CD4-positive, alpha-beta memory T cell (primary cell): ENCODE data around the gene EYA2. TPM values are rescaled to one million over a fixed set of nuclear protein-coding genes. Genes with fewer than 3 reads are reported as not detected.

Experiments
- CTCF ChIA-PET: fragments of 350-600 bp; sonication (Branson Sonifier 250); formaldehyde crosslinking; loops from one replicate; lab custom pipeline; 2021; ENCODE audit warnings: inconsistent platforms; ENCODE audit not compliant: partially characterized antibody; lab: Charles Lee
- POLR2A ChIA-PET: fragments of 350-600 bp; sonication (Branson Sonifier 250); formaldehyde crosslinking; loops from one replicate; lab custom pipeline; 2021; ENCODE audit not compliant: partially characterized antibody; lab: Charles Lee
- DNase-seq, 5 donors: peaks; one replicate each; pipeline versions ENCODE4 v3.0.0 to v3.0.0-alpha.2; 2020 to 2022; ENCODE audit warnings: mixed read lengths in 1 of 5
- H3K27ac ChIP-seq: one replicate; pipeline ENCODE4 v1.7.0; 2013; ENCODE audit warnings: low read depth, low read length
- H3K27me3 ChIP-seq: 2 replicates; pipeline ENCODE4 v1.7.0; 2013; ENCODE audit warnings: mild to moderate bottlenecking, low read length, moderate library complexity; ENCODE audit not compliant: insufficient read depth
- H3K36me3 ChIP-seq: 2 replicates; pipeline ENCODE4 v1.7.0; 2013; ENCODE audit warnings: mild to moderate bottlenecking, low read length, moderate library complexity; ENCODE audit not compliant: insufficient read depth
- H3K4me1 ChIP-seq: 2 replicates; pipeline ENCODE4 v1.7.0; 2013; ENCODE audit warnings: mild to moderate bottlenecking, low read length, moderate library complexity; ENCODE audit not compliant: insufficient read depth
- H3K4me3 ChIP-seq, 2 donors: one replicate each; pipeline ENCODE4 v1.7.0; 2013; ENCODE audit warnings: low read length in 2 of 2, mild to moderate bottlenecking in 1 of 2
- H3K9me3 ChIP-seq, 2 donors: one replicate each; pipeline ENCODE4 v1.7.0; 2013; ENCODE audit warnings: low read length in 2 of 2, control low read depth in 1 of 2; ENCODE audit not compliant: control insufficient read depth in 1 of 2
- H3K27ac Mint-ChIP-seq, 7 donors: one replicate each; pipeline ENCODE4 v1.8.0; 2020 to 2021; ENCODE audit warnings: mixed read lengths in 7 of 7, mild to moderate bottlenecking in 6 of 7, inconsistent platforms in 3 of 7, moderate library complexity in 3 of 7
- H3K27me3 Mint-ChIP-seq, 2 donors: one replicate each; pipeline ENCODE4 v1.8.0; 2020 to 2021; ENCODE audit warnings: mixed read lengths in 2 of 2
- H3K36me3 Mint-ChIP-seq, 2 donors: one replicate each; pipeline ENCODE4 v1.8.0; 2020 to 2021; ENCODE audit warnings: mixed read lengths in 2 of 2, inconsistent platforms in 1 of 2, mild to moderate bottlenecking in 1 of 2
- H3K4me1 Mint-ChIP-seq, 4 donors: one replicate each; pipeline ENCODE4 v1.8.0; 2020 to 2021; ENCODE audit warnings: mixed read lengths in 4 of 4, mild to moderate bottlenecking in 1 of 4
- H3K4me3 Mint-ChIP-seq, 8 donors: one replicate each; pipeline ENCODE4 v1.8.0; 2020 to 2021; ENCODE audit warnings: mixed read lengths in 8 of 8, mild to moderate bottlenecking in 7 of 8, moderate library complexity in 6 of 8, inconsistent platforms in 3 of 8
- H3K9me3 Mint-ChIP-seq, 8 donors: one replicate each; pipeline ENCODE4 v1.8.0; 2020 to 2021; ENCODE audit warnings: mixed read lengths in 8 of 8, mild to moderate bottlenecking in 5 of 8, inconsistent platforms in 3 of 8, moderate library complexity in 1 of 8
- intact Hi-C: fragments of 100-400 bp; cut with micrococcal nuclease; formaldehyde crosslinking; loops from one replicate; pipeline ENCODE4 v1.15.1; 2023
- polyA plus RNA-seq, 2 donors: library from polyadenylated mRNA; unstranded; fragments of 300-500 nt; fragmentation: Illumina TruSeq; gene quantifications; one replicate each; pipeline ENCODE4 v1.2.3, GENCODE V29; 2021
- total RNA-seq, 2 experiments: library from RNA; stranded (reverse); gene quantifications; one replicate each; pipeline ENCODE4 v1.2.3, GENCODE V29; 2021

EYA2 gene, protein sequence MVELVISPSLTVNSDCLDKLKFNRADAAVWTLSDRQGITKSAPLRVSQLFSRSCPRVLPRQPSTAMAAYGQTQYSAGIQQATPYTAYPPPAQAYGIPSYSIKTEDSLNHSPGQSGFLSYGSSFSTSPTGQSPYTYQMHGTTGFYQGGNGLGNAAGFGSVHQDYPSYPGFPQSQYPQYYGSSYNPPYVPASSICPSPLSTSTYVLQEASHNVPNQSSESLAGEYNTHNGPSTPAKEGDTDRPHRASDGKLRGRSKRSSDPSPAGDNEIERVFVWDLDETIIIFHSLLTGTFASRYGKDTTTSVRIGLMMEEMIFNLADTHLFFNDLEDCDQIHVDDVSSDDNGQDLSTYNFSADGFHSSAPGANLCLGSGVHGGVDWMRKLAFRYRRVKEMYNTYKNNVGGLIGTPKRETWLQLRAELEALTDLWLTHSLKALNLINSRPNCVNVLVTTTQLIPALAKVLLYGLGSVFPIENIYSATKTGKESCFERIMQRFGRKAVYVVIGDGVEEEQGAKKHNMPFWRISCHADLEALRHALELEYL
- total RNA-seq: not detected
- polyA plus RNA-seq: not detected

DNA sequence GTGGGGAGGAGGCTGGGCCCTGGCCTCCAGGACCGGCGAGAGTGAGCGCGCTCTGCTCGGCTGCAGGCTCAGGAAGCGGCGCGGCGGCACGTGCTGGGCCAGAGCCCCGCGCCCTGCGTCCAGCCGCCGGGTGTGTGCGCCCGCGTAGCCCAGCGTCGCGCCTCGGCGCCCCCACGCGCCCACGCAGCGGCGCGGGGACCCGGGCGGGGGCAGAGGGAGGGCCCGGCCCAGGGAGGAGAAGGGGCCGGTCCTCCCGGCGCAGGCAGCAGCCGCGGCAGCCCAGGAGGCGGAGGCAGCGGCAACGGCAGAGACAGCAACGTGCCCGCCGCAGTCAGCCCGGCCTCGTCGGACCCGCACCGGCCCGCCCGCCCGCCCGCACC is at the start of gene EYA2:
TSS of gene EYA2 (plus strand) at position 265 of the 380 bp plus-strand sequence. CDS start 95,168 bp downstream, outside the sequence.
- no peaks in the 10 kb centered on the region for H3K36me3 Mint-ChIP-seq
- intact Hi-C loops: no loop called here

GRCh38 chr20:46844965-46845364 is 49.7 kb upstream of the EYA2 start:
- Histone ChIP-seq H3K36me3 (no peaks in the 10 kb centered on the region), H3K9me3 (no peaks in the 10 kb centered on the region), H3K27me3 (no peaks in the 10 kb centered on the region), H3K4me1 (no peaks in the 10 kb centered on the region), H3K4me3 (no peak overlapping the region), H3K27ac (no peak overlapping the region)
- intact Hi-C loops: no loop called here
- Mint-ChIP-seq H3K4me1 (peaks cover 0 to 4% (median 0%) of the 10 kb centered on the region in 4 donors), H3K27ac (no peak overlapping the region), H3K27me3 (peaks cover 3 to 6% of the 10 kb centered on the region in 2 donors), H3K36me3 (no peaks in the 10 kb centered on the region), H3K9me3 (peaks cover 0 to 8% (median 2%) of the 10 kb centered on the region in 8 donors), H3K4me3 (no peak overlapping the region)
- CTCF ChIA-PET: no interaction called here
- no peak for DNase-seq
- POLR2A ChIA-PET: no interaction called here

More for the DNA sequence above, at the start of gene EYA2:
- no peak for DNase-seq
- Histone ChIP-seq H3K4me1 (no peaks in the 10 kb centered on the region), H3K4me3 (no peak within 1 kb of the TSS), H3K9me3 (no peaks in the 10 kb centered on the region), H3K27me3 (peaks cover 17% of the 10 kb centered on the region), H3K36me3 (no peaks in the 10 kb centered on the region), H3K27ac (no peak within 1 kb of the TSS)
- Mint-ChIP-seq H3K9me3 (peaks cover 1 to 11% (median 5%) of the 10 kb centered on the region in 8 donors), H3K4me3 (no peak within 1 kb of the TSS), H3K27ac (no peak within 1 kb of the TSS), H3K27me3 (peaks cover 29 to 50% of the 10 kb centered on the region in 2 donors), H3K4me1 (no peaks in the 10 kb centered on the region)
- POLR2A ChIA-PET: no interaction called here
- CTCF ChIA-PET: no interaction called here

- POLR2A ChIA-PET: no interaction called here
- H3K27ac Mint-ChIP-seq: no peak overlapping the region
- intact Hi-C loops: no loop called here
Observed at GRCh38 chr20:46849269-46849668, 45.4 kb upstream of the EYA2 start.

DNA sequence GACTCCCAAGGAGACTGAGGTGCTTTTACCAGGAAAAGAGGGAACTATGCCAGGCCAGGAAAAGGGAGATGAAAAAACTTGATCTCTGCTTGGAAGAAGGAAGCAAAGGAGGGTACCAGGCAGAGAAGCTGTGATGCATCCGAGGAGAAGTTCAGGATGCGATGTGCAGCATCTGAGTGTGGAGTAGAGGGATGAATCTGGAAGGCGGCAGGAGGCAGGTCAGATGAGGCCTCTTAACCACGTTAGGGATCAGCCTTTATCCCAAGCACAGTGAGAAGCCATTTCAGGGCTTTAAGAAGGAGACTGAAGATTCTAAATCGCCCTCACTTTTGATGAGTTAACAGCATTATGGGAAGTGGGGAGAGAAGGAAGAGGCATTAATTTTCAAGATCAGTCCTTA is 44.9 kb upstream of the EYA2 start:
- POLR2A ChIA-PET: no interaction called here
- intact Hi-C loops: no loop called here

More at GRCh38 chr20:46849269-46849668, 45.4 kb upstream of the EYA2 start:
- H3K4me1 ChIP-seq: no peaks in the 10 kb centered on the region
- H3K9me3 ChIP-seq: no peaks in the 10 kb centered on the region
- H3K27me3 ChIP-seq: no peaks in the 10 kb centered on the region
- no peak for DNase-seq
- CTCF ChIA-PET: no interaction called here
- Mint-ChIP-seq H3K4me1 (peaks cover 0 to 4% (median 0%) of the 10 kb centered on the region in 4 donors), H3K4me3 (no peak overlapping the region), H3K36me3 (no peaks in the 10 kb centered on the region), H3K27me3 (peaks cover 6 to 7% of the 10 kb centered on the region in 2 donors), H3K9me3 (peaks cover 0 to 8% (median 2%) of the 10 kb centered on the region in 8 donors)
- no peak overlapping the region for H3K27ac ChIP-seq
- no peak overlapping the region for H3K4me3 ChIP-seq
- no peaks in the 10 kb centered on the region for H3K36me3 ChIP-seq

GRCh38 chr20:46850416-46850815 is 44.2 kb upstream of the EYA2 start:
- H3K36me3 ChIP-seq: no peaks in the 10 kb centered on the region
- Mint-ChIP-seq H3K4me3 (no peak overlapping the region), H3K36me3 (no peaks in the 10 kb centered on the region), H3K27ac (no peak overlapping the region), H3K4me1 (peaks cover 0 to 4% (median 0%) of the 10 kb centered on the region in 4 donors), H3K27me3 (peaks cover 2 to 7% of the 10 kb centered on the region in 2 donors), H3K9me3 (peaks cover 0 to 8% (median 2%) of the 10 kb centered on the region in 8 donors)
- no peaks in the 10 kb centered on the region for H3K9me3 ChIP-seq
- no peak for DNase-seq
- H3K27ac ChIP-seq: no peak overlapping the region
- no peaks in the 10 kb centered on the region for H3K4me1 ChIP-seq
- POLR2A ChIA-PET: no interaction called here
- intact Hi-C loops: no loop called here
- CTCF ChIA-PET: no interaction called here
- no peaks in the 10 kb centered on the region for H3K27me3 ChIP-seq
- H3K4me3 ChIP-seq: no peak overlapping the region

More for the DNA sequence above, 44.9 kb upstream of the EYA2 start:
- Mint-ChIP-seq H3K4me1 (peaks cover 0 to 4% (median 0%) of the 10 kb centered on the region in 4 donors), H3K9me3 (peaks cover 0 to 8% (median 2%) of the 10 kb centered on the region in 8 donors), H3K4me3 (no peak overlapping the region), H3K27me3 (peaks cover 4 to 7% of the 10 kb centered on the region in 2 donors), H3K36me3 (no peaks in the 10 kb centered on the region), H3K27ac (no peak overlapping the region)
- H3K9me3 ChIP-seq: no peaks in the 10 kb centered on the region
- CTCF ChIA-PET: no interaction called here
- no peaks in the 10 kb centered on the region for H3K36me3 ChIP-seq
- DNase-seq: no peak
- no peaks in the 10 kb centered on the region for H3K27me3 ChIP-seq
- no peak overlapping the region for H3K27ac ChIP-seq
- H3K4me1 ChIP-seq: no peaks in the 10 kb centered on the region
- H3K4me3 ChIP-seq: no peak overlapping the region

- Mint-ChIP-seq H3K9me3 (peaks cover 0 to 8% (median 2%) of the 10 kb centered on the region in 8 donors), H3K4me1 (peaks cover 0 to 2% (median 0%) of the 10 kb centered on the region in 4 donors), H3K36me3 (no peaks in the 10 kb centered on the region), H3K27ac (no peak overlapping the region), H3K27me3 (peaks cover 2 to 5% of the 10 kb centered on the region in 2 donors), H3K4me3 (no peak overlapping the region)
- no peaks in the 10 kb centered on the region for H3K27me3 ChIP-seq
- H3K27ac ChIP-seq: no peak overlapping the region
- no peaks in the 10 kb centered on the region for H3K9me3 ChIP-seq
- intact Hi-C loops: no loop called here
- POLR2A ChIA-PET: no interaction called here
- H3K4me3 ChIP-seq: no peak overlapping the region
- H3K4me1 ChIP-seq: no peaks in the 10 kb centered on the region
- CTCF ChIA-PET: no interaction called here
- no peaks in the 10 kb centered on the region for H3K36me3 ChIP-seq
- no peak for DNase-seq
Observed at GRCh38 chr20:46850896-46851295, 43.7 kb upstream of the EYA2 start.

DNA sequence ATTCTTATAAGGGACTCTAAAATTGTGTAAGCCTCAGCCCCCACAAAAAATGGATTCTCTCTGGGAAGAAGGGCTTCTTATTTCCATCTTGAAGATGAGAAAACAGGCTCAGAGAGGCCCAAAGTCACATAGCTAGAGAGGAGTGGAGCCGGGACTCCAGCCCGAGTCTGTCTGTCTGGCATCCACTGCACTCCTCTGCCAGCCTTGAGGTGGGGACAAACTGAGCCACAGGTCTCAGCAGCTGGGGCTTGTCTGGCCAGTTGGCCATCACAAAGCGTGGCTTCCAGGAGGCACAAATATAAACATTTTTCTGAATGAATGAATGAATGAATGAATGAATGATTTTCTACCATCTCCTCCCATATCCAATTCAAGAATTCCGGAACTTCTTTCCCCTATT is 42.9 kb upstream of the EYA2 start:
- ChIA-PET CTCF (no interaction called here), POLR2A (no interaction called here)
- no peak for DNase-seq
- no peak overlapping the region for H3K27ac Mint-ChIP-seq
- H3K36me3 Mint-ChIP-seq: no peaks in the 10 kb centered on the region
- Histone ChIP-seq H3K4me3 (no peak overlapping the region), H3K27ac (no peak overlapping the region), H3K4me1 (no peaks in the 10 kb centered on the region), H3K9me3 (no peaks in the 10 kb centered on the region), H3K36me3 (no peaks in the 10 kb centered on the region), H3K27me3 (no peaks in the 10 kb centered on the region)
- no peaks in the 10 kb centered on the region for H3K4me1 Mint-ChIP-seq
- peaks cover 0 to 8% (median 2%) of the 10 kb centered on the region in 8 donors for H3K9me3 Mint-ChIP-seq
- peaks cover 2 to 3% of the 10 kb centered on the region in 2 donors for H3K27me3 Mint-ChIP-seq
- no peak overlapping the region for H3K4me3 Mint-ChIP-seq
- intact Hi-C loops: no loop called here
